Memory B cell (primary cell): ENCODE results near the gene IP6K3.
A peak's percentile ranks its signal among the peaks of the same experiment; 100 is the strongest.

ENCODE experiments used
- ATAC-seq: fragments of 150-1000 bp; cut with Tn5 transposase; 2 replicates; pipeline ENCODE4 v1.10.0; 2021; ENCODE audit warnings: low read depth, mild to moderate bottlenecking, moderate library complexity
- DNase-seq, 2 donors: peaks; one replicate each; pipeline ENCODE4 v3.0.0; 2022; ENCODE audit warnings: low spot score in 2 of 2
- H3K27ac Mint-ChIP-seq: one replicate; pipeline ENCODE4 v1.8.0; 2022; ENCODE audit warnings: mild to moderate bottlenecking, moderate library complexity, mixed read lengths
- H3K27me3 Mint-ChIP-seq: one replicate; pipeline ENCODE4 v1.8.0; 2022; ENCODE audit warnings: mixed read lengths
- H3K36me3 Mint-ChIP-seq: one replicate; pipeline ENCODE4 v1.8.0; 2022; ENCODE audit warnings: mild to moderate bottlenecking, mixed read lengths
- H3K4me1 Mint-ChIP-seq: one replicate; pipeline ENCODE4 v1.8.0; 2022; ENCODE audit warnings: mixed read lengths
- H3K4me3 Mint-ChIP-seq: one replicate; pipeline ENCODE4 v1.8.0; 2022; ENCODE audit warnings: mild to moderate bottlenecking, moderate library complexity, mixed read lengths
- H3K9me3 Mint-ChIP-seq: one replicate; pipeline ENCODE4 v1.8.0; 2022; ENCODE audit warnings: mixed read lengths

Gene IP6K3

GRCh38 chr6:33678233-33678931, 68.3 kb downstream of the IP6K3 start:
- H3K27me3 Mint-ChIP-seq: no peaks in the 10 kb centered on the region
- DNase-seq (no peak), ATAC-seq (no peak)
- no peaks in the 10 kb centered on the region for H3K9me3 Mint-ChIP-seq
- peaks cover 42% of the 10 kb centered on the region for H3K36me3 Mint-ChIP-seq
- no peak overlapping the region for H3K4me3 Mint-ChIP-seq
- peaks cover 8% of the 10 kb centered on the region for H3K4me1 Mint-ChIP-seq
- H3K27ac Mint-ChIP-seq: no peak overlapping the region

- no peak for ATAC-seq
- H3K36me3 Mint-ChIP-seq: peaks cover 41% of the 10 kb centered on the region
- no peak overlapping the region for H3K4me3 Mint-ChIP-seq
- peaks cover 8% of the 10 kb centered on the region for H3K4me1 Mint-ChIP-seq
- H3K9me3 Mint-ChIP-seq: no peaks in the 10 kb centered on the region
- no peaks in the 10 kb centered on the region for H3K27me3 Mint-ChIP-seq
- DNase-seq: no peak
- H3K27ac Mint-ChIP-seq: peak overlapping the region; percentile 22
These were observed 69.0 kb downstream of the IP6K3 start for GRCh38 chr6:33677689-33678088.

- ATAC-seq: no peak
- Mint-ChIP-seq H3K36me3 (peaks cover 36% of the 10 kb centered on the region), H3K4me1 (peaks cover 8% of the 10 kb centered on the region), H3K27ac (peak overlapping the region; percentile 22), H3K9me3 (no peaks in the 10 kb centered on the region), H3K27me3 (no peaks in the 10 kb centered on the region), H3K4me3 (no peak overlapping the region)
- DNase-seq: no peak
These were observed 69.5 kb downstream of the IP6K3 start for GRCh38 chr6:33677143-33677660.

- Mint-ChIP-seq H3K4me3 (no peak overlapping the region), H3K36me3 (peaks cover 39% of the 10 kb centered on the region), H3K4me1 (peaks cover 8% of the 10 kb centered on the region), H3K27me3 (no peaks in the 10 kb centered on the region), H3K27ac (no peak overlapping the region), H3K9me3 (no peaks in the 10 kb centered on the region)
- no peak for ATAC-seq
- no peak for DNase-seq
These were observed 70.1 kb downstream of the IP6K3 start for GRCh38 chr6:33676416-33677142.

- no peak overlapping the region for H3K4me3 Mint-ChIP-seq
- no peaks in the 10 kb centered on the region for H3K9me3 Mint-ChIP-seq
- no peak for DNase-seq
- no peak overlapping the region for H3K27ac Mint-ChIP-seq
- peaks cover 8% of the 10 kb centered on the region for H3K4me1 Mint-ChIP-seq
- no peak for ATAC-seq
- H3K27me3 Mint-ChIP-seq: no peaks in the 10 kb centered on the region
- peaks cover 37% of the 10 kb centered on the region for H3K36me3 Mint-ChIP-seq
These were observed 70.7 kb downstream of the IP6K3 start for GRCh38 chr6:33675968-33676367.

GRCh38 chr6:33673851-33674250, 72.9 kb downstream of the IP6K3 start:
- Mint-ChIP-seq H3K27me3 (no peaks in the 10 kb centered on the region), H3K9me3 (no peaks in the 10 kb centered on the region), H3K36me3 (peaks cover 35% of the 10 kb centered on the region), H3K4me1 (peaks cover 18% of the 10 kb centered on the region), H3K4me3 (no peak overlapping the region), H3K27ac (peak overlapping the region; percentile 33)
- no peak for ATAC-seq
- no peak for DNase-seq

- Mint-ChIP-seq H3K27me3 (no peaks in the 10 kb centered on the region), H3K4me1 (peaks cover 20% of the 10 kb centered on the region), H3K27ac (no peak overlapping the region), H3K36me3 (peaks cover 36% of the 10 kb centered on the region), H3K4me3 (no peak overlapping the region), H3K9me3 (no peaks in the 10 kb centered on the region)
- DNase-seq (no peak), ATAC-seq (no peak)
These were observed 73.9 kb downstream of the IP6K3 start for GRCh38 chr6:33672808-33673207.

- H3K4me1 Mint-ChIP-seq: peaks cover 17% of the 10 kb centered on the region
- ATAC-seq (no peak), DNase-seq (no peak)
- H3K9me3 Mint-ChIP-seq: no peaks in the 10 kb centered on the region
- no peak overlapping the region for H3K4me3 Mint-ChIP-seq
- peaks cover 34% of the 10 kb centered on the region for H3K36me3 Mint-ChIP-seq
- no peaks in the 10 kb centered on the region for H3K27me3 Mint-ChIP-seq
- peak overlapping the region; percentile 68 for H3K27ac Mint-ChIP-seq
These were observed 75.0 kb downstream of the IP6K3 start for GRCh38 chr6:33671744-33672072.
